Stomach (tissue), 4 donors: ENCODE results near the gene CPXM2.

Experiments
- EP300 ChIP-seq: sonication (generic); formaldehyde crosslinking; IDR thresholded peaks from one replicate; pipeline ENCODE4 v1.6.1; 2017; ENCODE audit warnings: antibody characterized with exemption
- POLR2A ChIP-seq, 4 donors: fragments of 450-650 bp; IDR thresholded peaks; one replicate each; pipeline ENCODE4 v1.6.1; 2016; ENCODE audit warnings: antibody characterized with exemption in 4 of 4, control low read depth in 2 of 4, mild to moderate bottlenecking in 1 of 4, moderate library complexity in 1 of 4
- POLR2AphosphoS5 ChIP-seq, 3 donors: sonication (generic); formaldehyde crosslinking; IDR thresholded peaks; one replicate each; pipeline ENCODE4 v1.6.1; 2016; ENCODE audit warnings: antibody characterized with exemption in 3 of 3
- TF ChIP-seq, protein P1 (sequence below), 7 experiments: fragments of 450-650 bp in 4 of 7; fragments of 200-600 bp in 3 of 7; sonication (generic) in 3 of 7; IDR thresholded peaks; one replicate each; pipeline ENCODE4 v1.5.1; 2016 to 2019; ENCODE audit warnings: antibody characterized with exemption in 7 of 7, control low read depth in 2 of 7, mild to moderate bottlenecking in 1 of 7

DNA sequence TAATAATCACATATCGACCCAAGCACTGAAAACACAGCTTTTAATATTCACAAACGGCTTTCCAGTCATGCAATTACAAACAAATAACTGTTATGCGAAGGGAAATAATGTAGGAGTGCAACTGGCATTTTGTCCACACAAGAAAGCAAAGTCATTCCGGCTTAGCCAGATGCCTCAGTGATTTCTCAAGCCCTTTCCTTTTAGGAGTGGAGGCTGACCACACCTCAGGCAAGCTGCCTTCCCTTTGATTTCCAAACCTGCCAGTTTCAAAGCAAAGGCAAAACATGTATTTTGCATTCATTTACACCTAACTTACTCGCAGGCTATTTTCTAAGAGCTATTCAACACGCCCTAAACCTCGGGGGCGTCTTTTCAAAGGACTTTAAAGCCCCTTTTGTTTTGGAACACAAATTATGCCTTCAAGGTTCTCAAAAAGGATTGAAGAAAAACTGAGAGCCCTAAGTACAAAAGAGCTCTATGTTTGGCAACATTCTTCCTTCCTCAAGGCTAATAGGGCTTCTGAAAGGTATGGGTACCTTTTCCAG, 109.6 kb downstream of the CPXM2 start:
- TF ChIP-seq POLR2A (IDR thresholded peaks at IDR 0.05) (no peak), POLR2AphosphoS5 (IDR thresholded peaks at IDR 0.05) (no peak), EP300 (no peak)
- TF ChIP-seq, protein P1, sequence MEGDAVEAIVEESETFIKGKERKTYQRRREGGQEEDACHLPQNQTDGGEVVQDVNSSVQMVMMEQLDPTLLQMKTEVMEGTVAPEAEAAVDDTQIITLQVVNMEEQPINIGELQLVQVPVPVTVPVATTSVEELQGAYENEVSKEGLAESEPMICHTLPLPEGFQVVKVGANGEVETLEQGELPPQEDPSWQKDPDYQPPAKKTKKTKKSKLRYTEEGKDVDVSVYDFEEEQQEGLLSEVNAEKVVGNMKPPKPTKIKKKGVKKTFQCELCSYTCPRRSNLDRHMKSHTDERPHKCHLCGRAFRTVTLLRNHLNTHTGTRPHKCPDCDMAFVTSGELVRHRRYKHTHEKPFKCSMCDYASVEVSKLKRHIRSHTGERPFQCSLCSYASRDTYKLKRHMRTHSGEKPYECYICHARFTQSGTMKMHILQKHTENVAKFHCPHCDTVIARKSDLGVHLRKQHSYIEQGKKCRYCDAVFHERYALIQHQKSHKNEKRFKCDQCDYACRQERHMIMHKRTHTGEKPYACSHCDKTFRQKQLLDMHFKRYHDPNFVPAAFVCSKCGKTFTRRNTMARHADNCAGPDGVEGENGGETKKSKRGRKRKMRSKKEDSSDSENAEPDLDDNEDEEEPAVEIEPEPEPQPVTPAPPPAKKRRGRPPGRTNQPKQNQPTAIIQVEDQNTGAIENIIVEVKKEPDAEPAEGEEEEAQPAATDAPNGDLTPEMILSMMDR (IDR thresholded peaks at IDR 0.05) = no peak
